GM19438 (cell line): ENCODE results near the gene SPDYE2.
"Not testable (repeated sequence)": the region's sequence is repeated elsewhere in the genome, so short reads cannot be mapped to it uniquely, and the experiment has no call there.

Experiments
- ATAC-seq: cut with Tn5 transposase; IDR thresholded peaks from one replicate; pipeline ENCODE4 v1.9.1; 2021; ENCODE audit warnings: low read depth; ENCODE audit not compliant: unreplicated experiment

The SPDYE2 gene

GRCh38 chr7:102535062-102535615 lies 15.9 kb upstream of the SPDYE2 start:
- not testable (repeated sequence) for ATAC-seq

- ATAC-seq = not testable (repeated sequence)
Observed at GRCh38 chr7:102540604-102541003, 10.4 kb upstream of the SPDYE2 start.

- ATAC-seq = not testable (repeated sequence)
Observed at GRCh38 chr7:102542083-102542482, 8.9 kb upstream of the SPDYE2 start.

GRCh38 chr7:102542771-102543170 lies 8.3 kb upstream of the SPDYE2 start:
- ATAC-seq = not testable (repeated sequence)

- not testable (repeated sequence) for ATAC-seq
Observed at GRCh38 chr7:102543596-102543995, 7.4 kb upstream of the SPDYE2 start, which contains the start of gene UPK3BL2. Gene UPK3BL2, minus strand, starts transcription at chr7:102543696. Its CDS starts 60 bp downstream, at chr7:102543636.

- ATAC-seq = not testable (repeated sequence)
Observed at GRCh38 chr7:102544372-102544771, 6.7 kb upstream of the SPDYE2 start.

GRCh38 chr7:102545288-102545687 lies 5.7 kb upstream of the SPDYE2 start:
- not testable (repeated sequence) for ATAC-seq

- peak; percentile 82 for ATAC-seq
Observed at GRCh38 chr7:102546353-102546752, 4.7 kb upstream of the SPDYE2 start.

- ATAC-seq = not testable (repeated sequence)
Observed at GRCh38 chr7:102568620-102569019, 17.6 kb downstream of the SPDYE2 start.

GRCh38 chr7:102572261-102573239 lies 21.5 kb downstream of the SPDYE2 start, which contains the start of gene POLR2J3:
Gene POLR2J3, minus strand, starts transcription at chr7:102572583. Its CDS starts 62 bp downstream, at chr7:102572521.
- peak; percentile 97 for ATAC-seq

GRCh38 chr7:102574607-102575006 lies 23.6 kb downstream of the SPDYE2 start:
- not testable (repeated sequence) for ATAC-seq

GRCh38 chr7:102576363-102576762 lies 25.3 kb downstream of the SPDYE2 start:
- ATAC-seq = not testable (repeated sequence)

- ATAC-seq = not testable (repeated sequence)
Observed at GRCh38 chr7:102577315-102578240, 26.6 kb downstream of the SPDYE2 start.

GRCh38 chr7:102578486-102578885 lies 27.5 kb downstream of the SPDYE2 start:
- ATAC-seq = not testable (repeated sequence)

- ATAC-seq = not testable (repeated sequence)
Observed at GRCh38 chr7:102581722-102582121, 30.7 kb downstream of the SPDYE2 start.

- not testable (repeated sequence) for ATAC-seq
Observed at GRCh38 chr7:102583495-102583894, 32.5 kb downstream of the SPDYE2 start.

- peak; percentile 38 for ATAC-seq
Observed at GRCh38 chr7:102589857-102590256, 38.8 kb downstream of the SPDYE2 start.

GRCh38 chr7:102592477-102593019 lies 41.5 kb downstream of the SPDYE2 start:
- ATAC-seq = peak; percentile 52

GRCh38 chr7:102593637-102594334 lies 42.8 kb downstream of the SPDYE2 start:
- ATAC-seq = peak; percentile 52
